OCI-LY3 (cell line): Measurements from ENCODE around the gene TBCCD1.
"Not testable (repeated sequence)": the region's sequence is repeated elsewhere in the genome, so short reads cannot be mapped to it uniquely, and the experiment has no call there.

Experiments used
- H2AFZ ChIP-seq: fragments of 200-600, 300-600 bp; shearing (Covaris generic); 2 replicates; pipeline ENCODE4 v1.6.0; 2014; ENCODE audit warnings: antibody characterized with exemption, low read depth, low read length
- H3K27ac ChIP-seq: fragments of 200-600, 300-600 bp; sonication (generic); 2 replicates; pipeline ENCODE4 v1.5.1; 2014; ENCODE audit warnings: mild to moderate bottlenecking, low read length, moderate library complexity, mixed read lengths
- H3K27me3 ChIP-seq: fragments of 200-600, 300-600 bp; sonication (generic); 2 replicates; pipeline ENCODE4 v1.6.1; 2014; ENCODE audit warnings: low read depth, low read length, mixed read lengths
- H3K36me3 ChIP-seq: fragments of 200-600, 300-600 bp; sonication (generic); replicated peaks from 2 replicates; pipeline ENCODE3; 2014; ENCODE audit warnings: low read depth, low read length, mixed read lengths
- H3K4me1 ChIP-seq: fragments of 300-600, 200-600 bp; sonication (generic); 2 replicates; pipeline ENCODE4 v1.6.1; 2014; ENCODE audit warnings: low read length, mixed read lengths
- H3K4me2 ChIP-seq: fragments of 200-600, 300-600 bp; sonication (generic); 2 replicates; pipeline ENCODE4 v1.6.1; 2014; ENCODE audit warnings: low read length, mixed read lengths
- H3K4me3 ChIP-seq: fragments of 300-600, 200-600 bp; sonication (generic); 2 replicates; pipeline ENCODE4 v1.5.1; 2014; ENCODE audit warnings: antibody characterized with exemption, mild to moderate bottlenecking, low read length, moderate library complexity
- H3K79me2 ChIP-seq: fragments of 300-600, 200-600 bp; shearing (Covaris generic); 2 replicates; pipeline ENCODE4 v1.6.1; 2014; ENCODE audit warnings: mild to moderate bottlenecking, low read length, mixed read lengths
- H3K9ac ChIP-seq: fragments of 300-600, 200-600 bp; shearing (Covaris generic); 2 replicates; pipeline ENCODE4 v1.6.0; 2014; ENCODE audit warnings: mild to moderate bottlenecking, low read length, moderate library complexity
- H3K9me3 ChIP-seq: fragments of 200-600, 300-600 bp; shearing (Covaris generic); 2 replicates; pipeline ENCODE4 v1.6.1; 2014; ENCODE audit warnings: low read length, mixed read lengths; ENCODE audit not compliant: insufficient read depth
- H4K20me1 ChIP-seq: fragments of 200-600, 300-600 bp; sonication (generic); 2 replicates; pipeline ENCODE4 v1.6.1; 2016; ENCODE audit warnings: low read length, mixed read lengths; ENCODE audit not compliant: insufficient read depth
- CTCF ChIP-seq: fragments of 200-600, 300-600 bp; sonication (generic); IDR thresholded peaks from 2 replicates; pipeline ENCODE4 v1.5.1; 2014; ENCODE audit warnings: antibody characterized with exemption, low read length, low read depth
- EZH2phosphoT487 ChIP-seq: fragments of 200-600 bp; shearing (Covaris generic); IDR thresholded peaks from 2 replicates; pipeline ENCODE4 v1.6.1; 2018; ENCODE audit warnings: antibody characterized with exemption, mixed run types, low read depth

The TBCCD1 gene

DNA sequence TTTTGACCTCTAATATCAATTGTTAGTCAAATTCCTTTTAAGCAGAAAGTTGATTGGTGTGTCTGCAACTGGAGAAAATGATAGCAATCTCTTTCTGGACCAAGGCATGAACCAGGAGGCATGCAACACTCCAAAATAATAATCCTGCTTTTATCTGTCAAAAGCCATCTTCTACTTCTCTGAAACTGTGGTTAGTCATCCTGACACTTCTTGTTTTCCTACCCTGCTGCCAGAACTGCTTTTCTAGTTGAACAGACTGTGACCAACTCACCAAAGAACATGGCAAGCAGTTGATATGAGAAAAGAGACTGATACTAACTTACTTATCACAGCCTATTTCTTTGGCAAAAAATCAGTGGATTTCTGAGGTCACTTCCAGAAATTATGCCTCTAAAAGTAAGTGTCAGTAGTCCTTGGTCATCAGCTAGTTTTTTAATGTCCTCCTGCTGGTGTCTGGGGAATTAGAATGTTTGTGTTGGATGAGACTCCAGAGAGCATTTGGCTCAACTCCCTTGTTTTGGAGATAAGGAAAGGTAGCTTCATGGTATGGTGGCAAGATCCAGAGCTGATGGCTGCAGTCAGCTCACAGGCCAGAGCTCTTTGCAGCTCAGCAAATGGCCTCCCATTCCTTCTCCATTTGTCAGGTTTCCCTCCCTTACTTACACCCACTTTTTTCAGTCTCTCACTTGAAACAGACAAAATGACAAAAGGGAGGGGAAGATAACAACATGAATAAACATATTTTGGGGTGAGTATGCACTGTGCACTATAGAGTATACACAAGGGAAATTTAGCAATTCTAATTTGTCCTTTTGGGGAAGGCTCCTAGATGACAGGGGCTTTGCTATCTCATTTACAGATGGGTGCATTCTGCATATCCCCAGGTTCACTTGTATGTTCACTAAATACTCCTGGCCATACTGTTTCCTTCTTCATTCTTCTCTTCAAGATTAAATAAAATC is 30.0 kb downstream of the TBCCD1 start:
- Histone ChIP-seq H3K36me3 (no peaks in the 10 kb centered on the region), H3K4me3 (peak overlapping the region; percentile 24; the same call in 1 of the 2 replicates), H3K79me2 (no peaks in the 10 kb centered on the region), H3K9ac (peak overlapping the region; percentile 88), H3K9me3 (no peaks in the 10 kb centered on the region), H3K4me1 (peaks cover 90% of the 10 kb centered on the region), H2AFZ (no peak overlapping the region), H3K27ac (peak overlapping the region; percentile 99), H3K27me3 (no peaks in the 10 kb centered on the region), H4K20me1 (no peaks in the 10 kb centered on the region), H3K4me2 (peak overlapping the region; percentile 72)
- TF ChIP-seq CTCF, result no peak

DNA sequence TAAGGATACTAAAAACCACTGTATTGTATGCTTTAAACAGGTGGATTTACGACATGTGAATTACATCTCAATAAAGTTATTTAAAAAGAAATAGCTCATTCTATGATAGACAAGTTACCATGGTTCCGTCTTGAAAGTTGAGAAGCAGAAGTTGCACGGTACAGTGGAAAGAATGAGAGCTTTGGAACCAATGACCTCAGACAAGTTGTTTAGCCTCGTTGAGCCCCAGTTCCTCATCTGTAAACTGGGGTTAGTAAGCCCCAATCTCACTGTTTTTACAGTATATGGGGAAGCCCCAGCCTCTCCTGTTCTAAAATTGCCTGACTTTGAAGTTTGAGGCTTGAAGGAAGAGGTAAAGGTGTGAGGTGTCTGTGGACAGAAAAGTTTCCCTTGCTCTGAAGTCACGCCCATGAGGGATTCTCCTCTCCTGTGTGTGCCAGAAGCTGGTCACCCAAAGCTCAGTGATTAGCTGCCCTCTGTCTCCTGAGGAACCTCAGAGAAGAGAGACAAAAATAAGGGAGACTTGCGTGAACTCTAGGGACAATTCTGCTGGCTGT is 32.9 kb downstream of the TBCCD1 start:
- H3K4me3 ChIP-seq, result peak overlapping the region; percentile 65
- H3K27ac ChIP-seq, result peak overlapping the region; percentile 99
- H3K27me3 ChIP-seq, result no peaks in the 10 kb centered on the region
- peak overlapping the region; percentile 94 for H3K4me2 ChIP-seq
- H3K9ac ChIP-seq, result peak overlapping the region; percentile 88
- H3K79me2 ChIP-seq, result no peaks in the 10 kb centered on the region
- no peaks in the 10 kb centered on the region for H3K36me3 ChIP-seq
- no peaks in the 10 kb centered on the region for H3K9me3 ChIP-seq
- TF ChIP-seq EZH2phosphoT487 (peak; percentile 57; the same call in 1 of the 2 replicates), CTCF (no peak)
- no peak overlapping the region; the same call in 1 of the 2 replicates for H2AFZ ChIP-seq
- H4K20me1 ChIP-seq, result no peaks in the 10 kb centered on the region
- peaks cover 96% of the 10 kb centered on the region for H3K4me1 ChIP-seq

GRCh38 chr3:186532598-186533072 is 34.5 kb downstream of the TBCCD1 start:
- Histone ChIP-seq H3K4me3 (peak overlapping the region; percentile 9; the same call in 1 of the 2 replicates), H2AFZ (no peak overlapping the region), H3K9ac (peak overlapping the region; percentile 78), H3K36me3 (no peaks in the 10 kb centered on the region), H3K27ac (peak overlapping the region; percentile 99), H3K79me2 (no peaks in the 10 kb centered on the region), H4K20me1 (no peaks in the 10 kb centered on the region), H3K4me2 (peak overlapping the region; percentile 94), H3K4me1 (peaks cover 94% of the 10 kb centered on the region), H3K9me3 (no peaks in the 10 kb centered on the region), H3K27me3 (no peaks in the 10 kb centered on the region)
- TF ChIP-seq EZH2phosphoT487 (no peak), CTCF (no peak)

DNA sequence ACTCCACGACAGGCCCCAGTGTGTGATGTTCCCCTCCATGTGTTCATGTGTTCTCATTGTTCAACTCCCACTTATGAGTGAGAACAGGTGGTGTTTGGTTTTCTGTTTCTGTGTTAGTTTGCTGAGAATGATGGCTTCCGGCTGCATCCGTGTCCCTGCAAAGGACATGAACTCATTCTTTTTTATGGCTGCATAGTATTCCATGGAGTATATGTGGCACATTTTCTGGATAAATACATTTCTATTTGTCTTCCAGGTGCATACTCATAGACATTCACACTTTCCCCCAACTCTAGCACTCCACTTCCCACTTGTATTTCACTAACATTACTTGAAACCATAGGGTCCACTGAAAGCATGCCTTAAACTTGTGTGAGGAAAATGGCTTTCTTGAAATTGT is 35.4 kb downstream of the TBCCD1 start:
- not testable (repeated sequence) for H4K20me1 ChIP-seq, H3K79me2 ChIP-seq, H2AFZ ChIP-seq, H3K4me3 ChIP-seq, H3K9me3 ChIP-seq, H3K27me3 ChIP-seq, H3K36me3 ChIP-seq
- Histone ChIP-seq H3K9ac (peak overlapping the region; percentile 68; the same call in 1 of the 2 replicates), H3K4me2 (peak overlapping the region; percentile 46; the same call in 1 of the 2 replicates), H3K27ac (peak overlapping the region; percentile 99), H3K4me1 (peaks cover 94% of the 10 kb centered on the region)
